Sigmoid colon (tissue), 7 donors: ENCODE data around the gene MRPL27. TPM values are rescaled to one million over a fixed set of nuclear protein-coding genes. Genes with fewer than 3 reads are reported as not detected.

Experiments
- DNase-seq: peaks from one replicate; pipeline ENCODE4 v3.0.0-alpha.2; 2019
- H3K27ac ChIP-seq, 4 donors: fragments of 200-600 bp; sonication (generic); one replicate each; pipeline ENCODE4 v1.5.1; 2016 to 2019; ENCODE audit warnings: mild to moderate bottlenecking in 1 of 4
- H3K27me3 ChIP-seq, 3 donors: fragments of 200-600 bp; sonication (generic); one replicate each; pipeline ENCODE4 v1.5.1; 2019; ENCODE audit warnings: mild to moderate bottlenecking in 1 of 3
- H3K36me3 ChIP-seq, 4 donors: fragments of 200-600 bp; sonication (generic); one replicate each; pipeline ENCODE4 v1.5.1; 2016 to 2019
- H3K4me1 ChIP-seq, 4 donors: fragments of 200-600 bp; sonication (generic); one replicate each; pipeline ENCODE4 v1.5.1; 2017 to 2019
- H3K4me3 ChIP-seq, 4 donors: fragments of 200-600 bp; sonication (generic); one replicate each; pipeline ENCODE4 v1.5.1; 2017 to 2019; ENCODE audit warnings: mild to moderate bottlenecking in 2 of 4, moderate library complexity in 1 of 4
- H3K9me3 ChIP-seq, 4 donors: fragments of 200-600 bp in 3 of 4; sonication (generic) in 3 of 4; one replicate each; pipeline versions ENCODE4 v1.5.1 to v1.6.1; 2013 to 2019
- CTCF ChIP-seq, 4 experiments: fragments of 450-650 bp in 3 of 4; fragments of 200-600 bp in 1 of 4; IDR thresholded peaks; one replicate each; pipeline ENCODE4 v1.5.1; 2016 to 2019; ENCODE audit warnings: antibody characterized with exemption in 4 of 4, mild to moderate bottlenecking in 3 of 4, moderate library complexity in 2 of 4
- EP300 ChIP-seq, 4 donors: sonication (generic); formaldehyde crosslinking; IDR thresholded peaks; one replicate each; pipeline ENCODE4 v1.6.1; 2017; ENCODE audit warnings: antibody characterized with exemption in 4 of 4
- POLR2A ChIP-seq, 2 donors: fragments of 450-650 bp; IDR thresholded peaks; one replicate each; pipeline ENCODE4 v1.6.1; 2016; ENCODE audit warnings: antibody characterized with exemption in 2 of 2, mild to moderate bottlenecking in 2 of 2, moderate library complexity in 2 of 2
- POLR2AphosphoS5 ChIP-seq, 4 donors: sonication (generic); formaldehyde crosslinking; IDR thresholded peaks; one replicate each; pipeline ENCODE4 v1.6.1; 2017; ENCODE audit warnings: antibody characterized with exemption in 4 of 4
- WGBS, 2 donors: extraction: QIAGEN DNeasy Blood & Tissue Kit; methylation state at CpG; one replicate each; pipeline ENCODE4 v1.1.7; 2013; 5-methylcytosine and 5-hydroxymethylcytosine counted together
- intact Hi-C: fragments of 100-400 bp; cut with DNase I; formaldehyde crosslinking; loops from one replicate; pipeline ENCODE4 v1.15.1; 2023
- polyA plus RNA-seq, 3 donors: library from polyadenylated mRNA; stranded (reverse); fragments of 200-250 nt; gene quantifications; one replicate each; pipeline ENCODE4 v1.2.3, GENCODE V29; 2013
- total RNA-seq, 4 donors: library from RNA; depleted of rRNA; stranded (reverse); fragments of >200 nt; gene quantifications; one replicate each; pipeline ENCODE4 v1.1.0, GENCODE V29; 2016
- donor health status: healthy with polysubstance abuse.
- donor health status: Bipolar disorder and iron deficiency.
- donor health status: healthy.

The MRPL27 gene
- total and polyA plus RNA-seq, 7 donors, result 64.0 to 234 (median 94.6) TPM

GRCh38 chr17:50375858-50376538, 3.0 kb upstream of the MRPL27 start:
- H3K9me3 ChIP-seq, result no peaks in the 10 kb centered on the region
- no peak overlapping the region for H3K27ac ChIP-seq
- peaks cover 0 to 5% (median 0%) of the 10 kb centered on the region in 4 donors for H3K36me3 ChIP-seq
- DNase-seq, result no peak
- H3K4me1 ChIP-seq, result peaks cover 0 to 20% (median 16%) of the 10 kb centered on the region in 4 donors
- TF ChIP-seq POLR2AphosphoS5 (IDR thresholded peaks at IDR 0.05) (no peak), EP300 (IDR thresholded peaks at IDR 0.05) (no peak), CTCF (IDR thresholded peaks at IDR 0.05) (no peak), POLR2A (IDR thresholded peaks at IDR 0.05) (no peak)
- intact Hi-C loops, result no loop called here
- H3K4me3 ChIP-seq, result no peak overlapping the region
- H3K27me3 ChIP-seq, result no peaks in the 10 kb centered on the region
- 22 to 69% methylated on average over 5 of the region's 5 CpGs for WGBS, 2 donors

- H3K4me1 ChIP-seq, result peaks cover 0 to 22% (median 17%) of the 10 kb centered on the region in 4 donors
- no peaks in the 10 kb centered on the region for H3K9me3 ChIP-seq
- peak overlapping the region in 1 of 4 donors; percentile 75 for H3K4me3 ChIP-seq
- WGBS, 2 donors, result 85 to 90% methylated on average over 2 of the region's 2 CpGs
- H3K27ac ChIP-seq, result no peak overlapping the region
- peaks cover 9 to 21% (median 14%) of the 10 kb centered on the region in 4 donors for H3K36me3 ChIP-seq
- no peaks in the 10 kb centered on the region for H3K27me3 ChIP-seq
- no peak for TF ChIP-seq POLR2AphosphoS5 (IDR thresholded peaks at IDR 0.05)
- TF ChIP-seq CTCF (IDR thresholded peaks at IDR 0.05), result no peak
- TF ChIP-seq EP300 (IDR thresholded peaks at IDR 0.05), result no peak
- TF ChIP-seq POLR2A (IDR thresholded peaks at IDR 0.05), result no peak
- intact Hi-C loops, result no loop called here
- no peak for DNase-seq
These were observed 721 bp upstream of the MRPL27 start for GRCh38 chr17:50373705-50374104.

GRCh38 chr17:50372222-50372757, 694 bp downstream of the MRPL27 start:
- peak overlapping the region; percentile 84 to 93 (median 90) for H3K27ac ChIP-seq
- peaks cover 16 to 35% (median 27%) of the 10 kb centered on the region in 4 donors for H3K36me3 ChIP-seq
- no peaks in the 10 kb centered on the region for H3K9me3 ChIP-seq
- peaks cover 0 to 22% (median 17%) of the 10 kb centered on the region in 4 donors for H3K4me1 ChIP-seq
- intact Hi-C loops, result no loop called here
- no peak for TF ChIP-seq EP300 (IDR thresholded peaks at IDR 0.05)
- 8 to 20% methylated on average over 14 of the region's 14 CpGs for WGBS, 2 donors
- H3K4me3 ChIP-seq, result peak overlapping the region; percentile 57 to 77 (median 76)
- H3K27me3 ChIP-seq, result no peaks in the 10 kb centered on the region
- no peak for DNase-seq

GRCh38 chr17:50371526-50371925, 1.5 kb downstream of the MRPL27 start:
- no peak overlapping the region for H3K4me3 ChIP-seq
- TF ChIP-seq CTCF (IDR thresholded peaks at IDR 0.05) (no peak), POLR2A (IDR thresholded peaks at IDR 0.05) (no peak), POLR2AphosphoS5 (IDR thresholded peaks at IDR 0.05) (no peak), EP300 (IDR thresholded peaks at IDR 0.05) (no peak)
- no peaks in the 10 kb centered on the region for H3K9me3 ChIP-seq
- H3K27ac ChIP-seq, result no peak overlapping the region
- peaks cover 0 to 22% (median 17%) of the 10 kb centered on the region in 4 donors for H3K4me1 ChIP-seq
- H3K36me3 ChIP-seq, result peaks cover 16 to 43% (median 33%) of the 10 kb centered on the region in 4 donors
- no peak for DNase-seq
- no peaks in the 10 kb centered on the region for H3K27me3 ChIP-seq
- intact Hi-C loops, result no loop called here
- 90 to 95% methylated on average over 2 of the region's 2 CpGs for WGBS, 2 donors

GRCh38 chr17:50370052-50370451, 2.9 kb downstream of the MRPL27 start:
- TF ChIP-seq POLR2A (IDR thresholded peaks at IDR 0.05) (no peak), POLR2AphosphoS5 (IDR thresholded peaks at IDR 0.05) (no peak), CTCF (IDR thresholded peaks at IDR 0.05) (no peak), EP300 (IDR thresholded peaks at IDR 0.05) (no peak)
- H3K9me3 ChIP-seq, result no peaks in the 10 kb centered on the region
- H3K27ac ChIP-seq, result no peak overlapping the region
- intact Hi-C loops, result no loop called here
- peaks cover 0 to 22% (median 17%) of the 10 kb centered on the region in 4 donors for H3K4me1 ChIP-seq
- no peaks in the 10 kb centered on the region for H3K27me3 ChIP-seq
- H3K4me3 ChIP-seq, result no peak overlapping the region
- no peak for DNase-seq
- H3K36me3 ChIP-seq, result peaks cover 16 to 58% (median 39%) of the 10 kb centered on the region in 4 donors
- WGBS, 2 donors, result 95 to 96% methylated on average over 5 of the region's 5 CpGs
